Measurements from ENCODE around the gene LRP5. TPM values are rescaled to one million over a fixed set of nuclear protein-coding genes. Genes with fewer than 3 reads are reported as not detected.
"Not testable (repeated sequence)": the region's sequence is repeated elsewhere in the genome, so short reads cannot be mapped to it uniquely, and the experiment has no call there.

LRP5 gene
- total RNA-seq, 1 experiment from 2014 or later = 23.5 TPM

DNA sequence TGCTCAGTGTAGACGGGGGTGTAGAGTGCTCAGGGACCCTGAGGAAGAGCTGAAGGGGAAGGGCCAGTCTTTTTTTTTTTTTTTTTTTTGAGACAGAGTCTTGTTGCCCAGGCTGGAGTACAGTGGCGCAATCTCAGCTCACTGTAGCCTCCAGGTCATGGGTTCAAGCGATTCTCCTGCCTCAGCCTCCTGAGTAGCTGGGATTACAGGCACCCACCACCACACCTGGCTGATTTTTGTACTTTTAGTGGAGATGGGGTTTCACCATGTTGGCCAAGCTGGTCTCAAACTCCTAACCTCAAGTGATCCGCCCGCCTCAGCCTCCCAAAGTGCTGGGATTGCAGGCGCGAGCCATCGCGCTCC, 12.9 kb upstream of the LRP5 start:
- H3K27me3 ChIP-seq = not testable (repeated sequence)

DNA sequence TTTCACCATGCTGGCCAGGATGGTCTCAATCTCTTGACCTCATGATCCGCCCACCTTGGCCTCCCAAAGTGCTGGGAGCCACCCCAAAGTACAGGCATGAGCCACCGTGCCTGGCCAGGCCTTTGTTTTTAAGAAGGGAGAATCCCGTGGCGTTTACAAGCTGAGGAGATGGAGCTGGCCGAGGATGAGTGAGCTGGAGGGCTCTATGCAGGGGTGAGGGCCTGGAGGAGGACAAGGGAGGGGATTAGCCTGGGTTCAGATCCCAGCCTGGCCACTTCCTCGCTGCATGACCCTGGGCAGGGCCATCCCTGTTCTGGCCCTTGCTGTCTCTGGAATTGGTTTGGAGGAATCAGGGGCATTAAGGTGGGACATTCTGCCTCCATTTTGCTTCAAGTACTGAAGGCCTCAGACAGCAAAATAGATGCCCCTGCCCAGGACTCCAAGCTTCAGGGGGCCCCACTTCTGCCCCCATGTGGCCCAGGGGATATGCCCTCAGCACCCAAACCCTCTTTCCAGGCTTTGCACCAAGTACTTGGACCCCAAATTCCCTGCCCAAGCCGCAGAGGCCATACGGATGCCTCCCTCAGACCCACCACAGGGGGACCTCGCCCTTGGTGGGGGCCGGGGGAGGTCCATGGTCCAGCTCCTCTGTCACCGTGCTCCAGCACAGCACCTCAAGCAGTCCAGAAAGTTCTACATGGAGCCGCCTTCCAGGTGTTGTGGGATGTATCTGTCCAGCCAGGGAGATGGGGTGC, 12.1 kb upstream of the LRP5 start:
- no peak for DNase-seq
- Histone ChIP-seq H3K36me3 (no peaks in the 10 kb centered on the region), H3K9me3 (no peaks in the 10 kb centered on the region), H3K27me3 (no peaks in the 10 kb centered on the region), H3K4me3 (no peak overlapping the region)

More for the DNA sequence above, 12.9 kb upstream of the LRP5 start:
- H3K4me3 ChIP-seq, H3K9me3 ChIP-seq, H3K36me3 ChIP-seq, DNase-seq: not testable (repeated sequence)

GRCh38 chr11:68302256-68302655, 10.1 kb upstream of the LRP5 start:
- Histone ChIP-seq H3K36me3 (no peaks in the 10 kb centered on the region), H3K27me3 (no peaks in the 10 kb centered on the region), H3K9me3 (no peaks in the 10 kb centered on the region), H3K4me3 (no peak overlapping the region)
- no peak for DNase-seq

- DNase-seq = peak; percentile 34
- H3K27me3 ChIP-seq = no peaks in the 10 kb centered on the region
- H3K9me3 ChIP-seq = no peaks in the 10 kb centered on the region
- no peak overlapping the region for H3K4me3 ChIP-seq
- H3K36me3 ChIP-seq = no peaks in the 10 kb centered on the region
Observed at GRCh38 chr11:68302670-68303069, 9.7 kb upstream of the LRP5 start.

- DNase-seq = no peak
- H3K27me3 ChIP-seq = no peaks in the 10 kb centered on the region
- no peaks in the 10 kb centered on the region for H3K36me3 ChIP-seq
- no peaks in the 10 kb centered on the region for H3K9me3 ChIP-seq
- no peak overlapping the region for H3K4me3 ChIP-seq
Observed at GRCh38 chr11:68303083-68303482, 9.3 kb upstream of the LRP5 start.

DNA sequence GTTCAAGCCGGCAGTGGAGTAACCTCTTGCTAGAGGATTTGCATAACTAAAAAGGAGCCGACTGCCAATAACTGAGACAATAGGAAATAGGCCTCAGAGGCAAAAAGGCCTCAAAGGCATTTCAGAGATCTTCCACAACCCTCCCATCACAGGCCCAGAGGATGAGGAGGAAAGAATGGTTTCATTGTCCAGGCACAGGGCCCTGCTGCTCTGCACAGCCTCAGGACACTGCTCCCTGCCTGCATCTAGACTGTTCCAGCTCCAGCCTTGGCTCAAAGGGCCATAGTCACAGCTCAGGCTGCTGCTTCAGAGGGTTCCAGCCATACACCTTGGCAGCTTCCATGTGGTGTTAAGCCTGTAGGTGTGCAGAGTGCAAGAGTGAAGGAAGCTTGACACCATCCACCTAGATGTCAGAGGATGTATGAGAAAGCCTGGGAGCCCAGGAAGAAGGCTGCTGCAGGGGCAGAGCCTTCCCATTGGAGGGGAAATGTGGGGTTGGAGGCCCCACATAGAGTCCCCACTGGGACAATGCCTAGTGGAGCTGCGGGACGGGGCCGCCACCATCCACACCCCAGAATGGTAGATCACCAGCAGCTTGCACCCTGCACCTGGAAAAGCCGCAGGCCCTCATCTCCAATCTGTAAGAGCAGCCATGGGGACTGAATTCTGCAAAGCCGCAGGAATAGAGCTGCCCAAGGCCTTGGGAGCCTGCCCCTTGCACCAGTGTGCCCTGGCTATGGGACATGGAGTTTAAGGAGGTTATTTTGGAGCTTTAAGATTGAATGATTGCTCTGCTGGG, 8.2 kb upstream of the LRP5 start:
- Histone ChIP-seq H3K4me3 (no peak overlapping the region), H3K9me3 (no peaks in the 10 kb centered on the region), H3K36me3 (no peaks in the 10 kb centered on the region), H3K27me3 (no peaks in the 10 kb centered on the region)
- DNase-seq = no peak

DNA sequence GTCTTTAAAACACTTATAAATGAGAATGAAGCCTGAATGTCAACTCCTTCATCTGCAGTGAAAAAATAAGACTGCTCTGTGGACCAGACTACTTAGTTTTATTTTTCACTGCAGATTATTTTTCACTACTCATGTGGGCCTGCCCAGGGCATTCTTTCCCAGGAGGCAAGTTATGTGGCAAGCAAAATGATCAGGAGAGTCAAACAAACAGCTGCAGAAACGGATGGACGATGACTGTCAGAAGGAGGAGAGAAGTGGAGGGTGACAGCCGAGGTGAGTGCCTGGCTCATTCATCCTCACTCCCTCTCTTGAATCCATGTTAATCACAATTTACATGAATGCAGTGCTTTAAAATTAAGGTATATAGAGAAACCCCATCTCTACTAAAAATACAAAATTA, 5.8 kb upstream of the LRP5 start:
- Histone ChIP-seq H3K36me3 (no peaks in the 10 kb centered on the region), H3K9me3 (no peaks in the 10 kb centered on the region), H3K4me3 (no peak overlapping the region), H3K27me3 (no peaks in the 10 kb centered on the region)
- DNase-seq = no peak

- no peak for DNase-seq
- Histone ChIP-seq H3K27me3 (no peaks in the 10 kb centered on the region), H3K36me3 (no peaks in the 10 kb centered on the region), H3K9me3 (no peaks in the 10 kb centered on the region), H3K4me3 (no peak overlapping the region)
Observed at GRCh38 chr11:68308068-68308467, 4.3 kb upstream of the LRP5 start.

DNA sequence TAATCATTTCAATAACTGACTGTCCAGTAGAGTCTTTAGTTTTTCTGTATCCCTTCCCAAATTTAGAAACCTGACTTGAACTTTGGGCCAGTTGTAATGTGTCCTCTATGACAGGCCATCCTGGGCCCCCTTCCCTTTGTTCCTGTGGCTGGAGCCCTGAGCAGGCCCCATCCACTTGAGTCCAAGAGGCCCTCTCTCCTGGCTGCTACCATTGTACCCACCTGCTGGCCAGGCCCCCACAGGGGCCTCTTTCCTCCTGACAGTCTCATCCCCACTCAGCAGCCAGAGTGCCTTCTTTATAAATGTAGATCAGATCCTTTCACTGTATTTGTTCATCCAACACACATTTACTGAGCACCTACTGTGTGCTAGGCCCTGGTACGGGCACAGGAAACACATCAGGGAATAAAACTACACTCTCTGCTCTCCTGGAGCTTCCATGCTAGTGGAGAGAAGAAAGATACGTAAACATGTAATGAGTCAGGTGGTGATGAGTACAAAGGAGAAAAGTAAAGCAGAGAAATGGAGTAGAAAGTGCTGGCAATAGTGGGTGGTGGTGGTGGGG, 2.7 kb upstream of the LRP5 start:
- no peak for DNase-seq
- Histone ChIP-seq H3K36me3 (no peaks in the 10 kb centered on the region), H3K9me3 (no peaks in the 10 kb centered on the region), H3K27me3 (no peaks in the 10 kb centered on the region), H3K4me3 (no peak overlapping the region)

GRCh38 chr11:68311160-68312116, 953 bp upstream of the LRP5 start:
- no peak overlapping the region; the same call in 1 of the 2 replicates for H3K4me3 ChIP-seq

DNA sequence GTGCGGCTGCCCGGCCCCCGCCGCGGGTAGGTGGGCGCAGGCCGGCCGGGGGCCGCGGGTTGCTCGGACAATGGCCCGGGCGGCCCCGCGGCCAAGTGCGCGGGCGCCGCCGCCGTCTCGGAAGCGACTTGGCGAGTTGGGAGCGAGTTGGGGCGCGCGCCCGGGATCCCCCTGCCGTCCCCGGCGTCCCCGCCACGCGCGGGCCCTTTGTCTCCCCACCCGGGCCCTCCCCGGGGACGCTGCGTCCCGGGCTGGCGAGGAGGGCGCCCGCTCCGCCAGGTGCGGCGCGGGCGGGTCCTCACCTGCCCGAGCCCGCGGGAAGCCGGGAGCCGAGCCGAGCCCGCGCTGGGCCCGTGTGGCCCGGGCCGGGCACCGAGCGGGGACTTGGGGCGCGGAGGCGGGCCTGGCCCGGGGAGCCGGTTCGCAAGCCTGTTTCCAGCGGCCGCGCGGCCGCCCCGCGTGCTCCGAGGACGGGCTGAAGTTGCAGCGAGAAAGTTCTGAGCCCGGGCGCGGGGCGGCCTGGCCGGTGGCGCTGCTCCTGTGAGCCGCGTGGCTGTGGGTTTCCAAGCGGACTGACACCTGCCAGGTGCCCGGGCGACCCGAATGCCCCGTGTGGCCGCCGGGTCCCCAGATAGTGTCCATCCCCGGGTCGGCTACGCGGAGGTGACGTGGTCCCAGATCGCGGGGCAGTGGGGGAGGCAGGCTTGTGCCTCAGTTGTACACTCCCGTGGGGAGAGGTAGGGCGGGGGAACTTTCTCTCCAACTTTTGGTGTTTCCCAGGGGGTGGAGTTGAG, 586 bp downstream of the LRP5 start:
- no peaks in the 10 kb centered on the region for H3K36me3 ChIP-seq
- H3K9me3 ChIP-seq = no peaks in the 10 kb centered on the region
- H3K4me3 ChIP-seq = peak overlapping the region; percentile 71
- peak; percentile 32 for DNase-seq
- H3K27me3 ChIP-seq = no peaks in the 10 kb centered on the region

More at GRCh38 chr11:68311160-68312116, 953 bp upstream of the LRP5 start:
- Histone ChIP-seq H3K27me3 (no peaks in the 10 kb centered on the region), H3K9me3 (no peaks in the 10 kb centered on the region), H3K36me3 (no peaks in the 10 kb centered on the region)
- DNase-seq = no peak

DNA sequence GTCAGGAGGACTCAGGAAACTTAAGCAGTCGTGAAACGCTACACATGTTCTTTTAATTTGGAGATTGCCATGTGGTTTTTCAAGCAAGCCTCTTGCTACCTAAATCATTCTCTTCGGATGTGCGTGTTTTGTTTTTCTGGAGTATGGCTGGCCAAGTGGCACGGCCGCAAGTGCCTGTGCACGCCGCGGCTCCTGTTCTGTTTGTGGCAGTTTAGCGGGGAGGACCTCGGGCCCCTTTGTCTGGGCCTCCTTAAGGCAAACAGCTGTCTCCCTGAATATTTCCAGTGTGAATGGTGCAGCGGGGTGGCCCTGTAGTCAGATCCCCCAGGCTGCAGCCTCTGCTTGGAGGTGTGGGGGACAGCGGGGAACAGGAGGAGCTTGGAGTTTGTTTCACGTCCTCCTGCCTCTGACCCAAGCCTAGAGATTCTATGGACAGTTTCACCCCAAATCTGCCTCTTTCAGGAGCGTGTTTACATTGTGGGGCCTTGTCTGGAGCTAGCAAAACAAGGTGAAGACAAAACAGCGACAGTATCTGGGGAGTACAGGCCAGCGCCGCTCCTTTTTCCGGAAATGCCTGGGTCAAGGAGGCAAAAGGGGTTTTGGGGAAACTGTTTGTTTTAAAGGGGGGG, 1.3 kb downstream of the LRP5 start:
- Histone ChIP-seq H3K27me3 (no peaks in the 10 kb centered on the region), H3K4me3 (peak overlapping the region; percentile 71), H3K9me3 (no peaks in the 10 kb centered on the region), H3K36me3 (no peaks in the 10 kb centered on the region)
- DNase-seq = peak; percentile 24

GRCh38 chr11:68314203-68315170, 2.1 kb downstream of the LRP5 start:
- Histone ChIP-seq H3K27me3 (no peaks in the 10 kb centered on the region), H3K9me3 (no peaks in the 10 kb centered on the region), H3K36me3 (no peaks in the 10 kb centered on the region), H3K4me3 (peak overlapping the region; percentile 71)
- DNase-seq = peak; percentile 47

DNA sequence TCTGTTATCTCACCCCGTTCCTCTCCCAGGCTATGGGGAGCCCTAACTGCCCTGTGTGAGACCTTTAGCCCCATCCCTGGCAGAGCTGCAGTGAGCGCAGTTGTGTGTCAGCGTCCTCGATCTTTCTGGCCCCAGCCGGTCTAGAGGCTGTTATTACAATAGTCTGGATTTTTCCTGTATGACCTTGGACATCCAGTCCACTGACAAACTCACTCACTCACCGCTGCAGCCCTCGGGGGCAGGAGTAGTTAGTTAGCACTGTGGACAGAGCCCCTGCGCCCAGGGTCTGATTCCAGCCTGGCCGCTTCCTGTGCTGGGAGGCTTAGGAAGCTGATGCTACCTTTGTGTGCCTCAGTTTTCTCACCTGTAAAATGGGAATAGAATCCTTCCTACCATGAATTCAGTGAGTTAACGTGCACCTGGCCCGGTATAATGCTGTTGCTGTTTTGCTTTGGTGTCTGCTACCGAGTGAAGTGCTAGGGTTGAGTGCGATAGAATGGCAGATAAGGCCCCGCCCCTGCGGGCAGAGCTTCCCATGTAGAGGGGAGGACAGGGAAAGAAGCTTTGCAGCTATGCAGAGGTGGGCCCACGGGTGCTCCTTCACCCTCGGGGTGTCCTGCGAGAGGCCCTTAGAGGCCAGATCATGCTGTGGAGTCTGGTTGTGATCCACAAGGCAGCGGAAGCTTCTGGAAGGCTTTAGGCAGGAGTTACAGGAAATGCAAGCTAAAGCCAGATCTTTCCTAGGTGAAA, 3.0 kb downstream of the LRP5 start:
- Histone ChIP-seq H3K9me3 (no peaks in the 10 kb centered on the region), H3K4me3 (peak overlapping the region; percentile 71), H3K36me3 (no peaks in the 10 kb centered on the region), H3K27me3 (no peaks in the 10 kb centered on the region)
- peak; percentile 26 for DNase-seq

Measured in MG63 (cell line).